DMS79 treated with DMSO at 0.1 percent for 48 hours (cell line): ENCODE data around the gene LY6G6C.
"Not testable (repeated sequence)": the region's sequence is repeated elsewhere in the genome, so short reads cannot be mapped to it uniquely, and the experiment has no call there.

Experiments used
- DNase-seq: peaks from one replicate; lab custom pipeline; 2025; lab: John Stamatoyannopoulos, UW

Gene LY6G6C

DNA sequence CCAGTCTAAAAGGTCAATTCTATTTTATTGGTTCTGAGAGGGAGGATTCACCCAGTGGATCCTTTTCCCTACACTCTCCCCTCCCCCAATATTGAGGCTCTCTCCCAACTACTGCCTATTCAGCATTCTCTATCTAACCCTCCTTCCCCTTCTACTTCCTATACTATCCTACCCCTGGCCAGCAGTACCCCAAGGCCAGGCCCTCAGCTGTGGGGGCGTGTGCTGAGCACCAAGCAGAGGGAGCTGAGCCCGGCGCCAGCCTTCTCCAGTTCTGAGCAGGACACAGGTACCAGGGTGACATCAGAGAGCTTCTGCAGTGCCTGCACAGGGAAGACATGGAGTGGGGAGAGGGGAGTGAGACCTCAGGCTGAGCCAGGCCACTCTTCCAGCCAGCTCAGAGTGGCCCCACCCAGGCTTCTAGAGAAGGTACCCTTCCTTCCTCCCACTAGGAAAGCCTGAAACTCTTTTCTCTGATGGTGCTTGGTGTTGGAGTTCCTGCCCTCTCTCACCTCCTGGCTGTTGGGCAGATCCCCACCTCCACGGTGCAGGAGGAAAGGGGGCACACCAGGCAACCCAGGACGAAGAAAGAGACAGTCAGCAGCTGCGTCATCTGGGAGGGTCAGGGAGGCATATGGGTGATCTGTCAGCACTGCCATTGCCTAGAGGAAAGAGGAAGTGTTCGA lies 5.6 kb upstream of the LY6G6C start:
- DNase-seq: no peak

DNA sequence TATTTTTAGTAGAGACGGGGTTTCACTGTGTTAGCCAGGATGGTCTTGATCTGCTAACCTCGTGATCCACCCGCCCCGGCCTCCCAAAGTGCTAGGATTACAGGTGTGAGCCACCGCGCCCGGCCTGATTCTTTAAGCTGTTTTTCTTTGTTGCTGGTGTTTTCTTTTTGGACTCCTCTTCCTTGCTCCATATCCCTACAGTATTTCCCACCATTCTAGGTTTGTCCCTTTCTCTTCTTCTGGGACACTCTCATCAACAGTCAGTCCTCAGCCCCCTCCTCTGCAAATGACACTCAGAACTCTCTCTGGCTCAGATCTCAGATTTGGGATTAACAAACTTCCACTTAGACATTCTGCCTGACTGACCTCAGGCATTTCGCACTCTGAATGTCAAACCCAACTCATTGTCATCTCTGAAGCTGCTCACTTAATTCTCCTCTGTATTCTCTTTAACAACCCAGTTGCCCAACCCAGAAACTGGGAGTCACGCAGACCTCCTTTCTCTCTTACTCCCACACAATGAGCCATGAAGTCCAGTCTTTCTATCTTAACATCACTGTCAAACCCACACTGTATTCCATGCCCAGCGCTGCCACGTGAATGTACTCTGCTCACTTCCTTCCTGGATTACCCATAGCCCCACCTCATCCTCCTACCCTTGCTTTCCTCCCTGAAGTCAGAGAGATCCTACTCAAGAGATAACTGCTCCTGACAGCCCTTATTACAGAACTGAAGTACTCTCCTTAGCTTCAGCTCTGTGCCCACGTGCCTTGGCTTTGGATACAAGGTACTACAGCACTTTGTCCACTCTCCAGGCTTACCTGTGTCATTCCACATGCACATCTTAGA lies 4.2 kb upstream of the LY6G6C start:
- no peak for DNase-seq

DNA sequence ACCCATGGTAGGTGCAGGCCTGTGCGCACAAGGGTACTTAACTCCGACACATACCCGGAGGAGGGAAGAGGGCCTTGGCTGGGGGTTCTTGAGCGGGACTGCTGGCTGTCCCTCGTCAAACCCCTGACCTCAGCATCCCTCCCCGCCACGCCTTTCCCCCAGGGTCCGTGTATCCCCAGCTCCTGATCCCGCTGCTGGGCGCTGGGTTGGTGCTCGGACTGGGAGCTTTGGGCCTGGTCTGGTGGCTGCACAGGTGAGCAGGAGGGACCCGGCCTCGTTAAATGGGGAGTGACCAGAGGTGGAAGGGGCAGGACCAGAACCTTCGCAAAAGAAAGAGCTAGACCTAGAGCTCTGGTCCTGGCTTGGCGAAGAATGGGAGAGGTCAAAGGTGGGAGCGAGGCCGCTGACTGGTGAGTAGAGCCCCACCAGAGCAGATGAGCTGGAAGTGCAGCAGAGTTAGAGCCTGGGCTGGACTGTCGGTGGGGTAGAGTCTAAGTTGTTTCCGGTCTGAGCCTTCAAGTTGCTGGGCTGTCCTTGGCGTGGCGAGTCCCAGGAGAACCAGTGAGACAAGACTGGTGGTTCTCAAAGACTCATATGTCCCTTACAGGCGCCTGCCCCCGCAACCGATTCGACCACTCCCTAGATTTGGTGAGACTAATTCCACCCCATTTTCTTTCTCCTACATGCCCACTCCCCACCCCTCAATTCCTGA lies 2.6 kb upstream of the LY6G6C start:
- no peak for DNase-seq

DNA sequence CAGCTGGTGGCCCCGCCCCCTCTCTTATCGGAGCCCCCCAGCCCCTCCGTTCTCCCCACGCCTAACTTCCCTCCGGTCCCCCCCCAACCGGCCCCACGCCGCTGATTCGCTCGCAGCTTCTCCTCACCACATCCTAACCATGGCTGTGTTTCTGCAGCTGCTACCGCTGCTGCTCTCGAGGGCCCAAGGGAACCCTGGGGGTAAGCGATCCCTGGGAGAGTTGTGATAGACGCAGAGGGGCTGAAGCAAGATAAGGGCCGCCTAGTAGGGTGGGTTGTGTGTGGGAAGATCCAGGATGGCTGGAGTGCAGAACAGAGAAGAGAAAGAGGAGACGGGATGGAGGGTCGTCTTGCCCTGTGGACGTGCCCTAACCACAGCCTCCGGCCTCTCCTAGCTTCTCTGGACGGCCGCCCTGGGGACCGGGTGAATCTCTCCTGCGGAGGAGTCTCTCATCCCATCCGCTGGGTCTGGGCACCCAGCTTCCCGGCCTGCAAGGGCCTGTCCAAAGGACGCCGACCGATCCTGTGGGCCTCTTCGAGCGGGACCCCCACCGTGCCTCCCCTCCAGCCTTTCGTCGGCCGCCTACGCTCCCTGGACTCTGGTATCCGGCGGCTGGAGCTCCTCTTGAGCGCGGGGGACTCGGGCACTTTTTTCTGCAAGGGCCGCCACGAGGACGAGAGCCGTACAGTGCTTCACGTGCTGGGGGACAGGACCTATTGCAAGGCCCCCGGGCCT lies 1.9 kb upstream of the LY6G6C start, which contains the start of gene MPIG6B:
Gene MPIG6B, plus strand, starts transcription at position 129 of the 735 bp plus-strand sequence. Its CDS starts 11 bp downstream, at position 140.
- DNase-seq: no peak

DNA sequence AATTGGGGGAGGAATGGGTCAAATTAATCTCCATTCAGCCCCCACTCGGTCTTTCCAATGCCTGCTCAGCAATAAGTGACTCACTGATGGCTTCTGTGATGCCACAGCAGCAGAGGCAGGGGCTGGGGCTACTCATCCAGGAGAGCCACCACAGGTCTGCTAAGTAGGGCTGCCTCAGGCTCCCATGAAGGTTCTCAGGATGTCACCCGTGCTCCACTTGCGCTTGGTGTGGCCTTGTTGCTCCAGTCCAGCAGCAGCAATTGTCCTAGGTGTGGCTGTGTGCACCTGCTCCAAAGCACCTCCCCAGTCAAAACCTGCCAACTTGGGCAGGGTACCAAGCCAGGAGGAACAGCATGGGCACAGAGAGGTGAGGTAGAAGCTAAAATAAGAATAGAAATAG lies 627 bp upstream of the LY6G6C start:
- DNase-seq: no peak

DNA sequence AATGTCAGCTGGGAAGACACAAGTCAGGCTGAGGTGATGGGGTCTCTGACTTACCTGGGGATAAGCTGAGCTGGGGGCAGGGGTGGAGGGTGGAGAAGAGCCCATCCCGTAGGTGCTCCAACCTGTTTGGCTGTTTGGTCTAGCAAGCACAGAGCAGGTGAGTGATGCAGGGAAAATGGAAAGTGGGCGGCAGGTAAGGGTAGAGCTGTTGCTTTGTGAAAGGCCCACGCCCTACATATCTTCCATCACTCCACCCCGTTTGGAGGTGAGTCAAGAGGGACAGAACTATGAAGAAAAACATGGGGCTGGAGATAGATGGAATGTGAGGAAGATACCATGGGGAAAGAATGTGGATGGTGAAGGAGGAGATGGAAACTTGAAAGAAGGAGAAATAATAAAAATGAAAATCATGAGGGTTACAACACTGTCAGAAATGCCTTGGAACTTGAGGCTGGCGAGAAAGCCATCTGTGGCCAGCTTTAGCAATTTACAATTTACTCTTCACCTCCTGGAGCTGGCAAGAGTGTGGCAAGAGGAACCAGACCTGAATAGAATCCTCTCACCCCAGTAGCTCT lies 1.3 kb downstream of the LY6G6C start:
- no peak for DNase-seq

DNA sequence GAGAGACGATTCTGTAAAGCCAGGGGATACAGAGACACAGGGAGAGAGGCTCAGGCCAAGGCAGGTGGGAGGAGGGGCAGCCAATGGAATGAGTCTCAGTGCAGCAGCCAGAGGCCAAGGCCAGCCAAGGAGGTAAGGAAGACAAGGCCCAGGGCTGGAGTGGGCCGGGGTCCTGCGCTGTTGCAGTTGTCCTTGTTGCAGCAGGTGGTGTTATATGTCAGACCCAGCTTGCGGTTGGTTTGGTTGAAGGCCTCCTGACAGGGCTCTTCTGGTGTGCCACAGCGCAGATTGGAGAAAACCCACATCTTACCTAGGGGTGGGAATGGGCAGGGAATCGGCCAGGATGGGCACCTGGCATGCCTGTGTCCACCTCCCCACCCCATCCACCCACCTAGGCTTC lies 2.5 kb downstream of the LY6G6C start:
- no peak for DNase-seq

DNA sequence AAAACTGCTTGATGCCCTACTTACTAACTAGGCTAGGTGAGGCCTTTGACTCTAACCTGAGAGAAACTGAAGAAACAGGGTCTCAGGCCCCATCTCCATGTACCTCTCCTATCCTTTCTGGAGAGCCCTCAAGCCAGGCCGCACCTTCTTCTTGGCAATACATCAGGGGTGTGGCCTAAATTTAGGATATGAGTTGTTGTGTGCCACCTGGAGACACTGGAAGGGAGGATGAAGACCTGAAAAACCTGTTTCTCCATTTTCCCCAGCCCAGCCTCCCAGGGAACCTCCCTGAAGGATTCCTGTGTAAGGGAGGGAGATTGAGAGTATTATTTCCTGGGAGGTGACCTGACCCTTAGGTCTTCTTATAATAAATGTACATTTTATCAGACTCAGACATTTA lies 3.3 kb downstream of the LY6G6C start:
- DNase-seq: peak; percentile 94

DNA sequence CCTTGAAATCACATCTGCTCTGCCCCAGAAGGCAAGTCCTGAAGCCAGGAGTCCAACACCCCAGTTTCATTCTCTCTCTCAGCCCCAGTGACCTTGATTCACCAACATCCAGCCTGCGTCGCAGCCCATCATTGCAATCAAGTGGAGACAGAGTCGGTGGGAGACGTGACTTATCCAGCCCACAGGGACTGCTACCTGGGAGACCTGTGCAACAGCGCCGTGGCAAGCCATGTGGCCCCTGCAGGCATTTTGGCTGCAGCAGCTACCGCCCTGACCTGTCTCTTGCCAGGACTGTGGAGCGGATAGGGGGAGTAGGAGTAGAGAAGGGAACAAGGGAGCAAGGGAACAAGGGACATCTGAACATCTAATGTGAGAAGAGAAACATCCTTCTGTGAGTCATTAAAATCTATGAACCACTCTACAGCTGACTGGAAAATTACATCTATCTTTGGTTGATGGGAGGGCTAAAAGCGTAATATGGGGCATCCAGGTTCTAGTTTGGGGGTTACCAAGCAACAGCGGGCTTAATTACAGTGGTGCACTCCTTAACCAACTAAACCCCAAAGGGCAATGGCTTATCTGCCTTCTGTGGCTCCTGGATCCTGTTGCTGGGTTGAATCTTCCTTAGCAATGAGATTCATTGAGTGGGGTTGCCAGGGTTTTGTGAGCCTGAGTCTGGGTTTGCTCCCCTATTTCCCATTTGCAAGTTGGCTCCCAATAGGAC lies 3.9 kb downstream of the LY6G6C start:
- peak; percentile 64 for DNase-seq

DNA sequence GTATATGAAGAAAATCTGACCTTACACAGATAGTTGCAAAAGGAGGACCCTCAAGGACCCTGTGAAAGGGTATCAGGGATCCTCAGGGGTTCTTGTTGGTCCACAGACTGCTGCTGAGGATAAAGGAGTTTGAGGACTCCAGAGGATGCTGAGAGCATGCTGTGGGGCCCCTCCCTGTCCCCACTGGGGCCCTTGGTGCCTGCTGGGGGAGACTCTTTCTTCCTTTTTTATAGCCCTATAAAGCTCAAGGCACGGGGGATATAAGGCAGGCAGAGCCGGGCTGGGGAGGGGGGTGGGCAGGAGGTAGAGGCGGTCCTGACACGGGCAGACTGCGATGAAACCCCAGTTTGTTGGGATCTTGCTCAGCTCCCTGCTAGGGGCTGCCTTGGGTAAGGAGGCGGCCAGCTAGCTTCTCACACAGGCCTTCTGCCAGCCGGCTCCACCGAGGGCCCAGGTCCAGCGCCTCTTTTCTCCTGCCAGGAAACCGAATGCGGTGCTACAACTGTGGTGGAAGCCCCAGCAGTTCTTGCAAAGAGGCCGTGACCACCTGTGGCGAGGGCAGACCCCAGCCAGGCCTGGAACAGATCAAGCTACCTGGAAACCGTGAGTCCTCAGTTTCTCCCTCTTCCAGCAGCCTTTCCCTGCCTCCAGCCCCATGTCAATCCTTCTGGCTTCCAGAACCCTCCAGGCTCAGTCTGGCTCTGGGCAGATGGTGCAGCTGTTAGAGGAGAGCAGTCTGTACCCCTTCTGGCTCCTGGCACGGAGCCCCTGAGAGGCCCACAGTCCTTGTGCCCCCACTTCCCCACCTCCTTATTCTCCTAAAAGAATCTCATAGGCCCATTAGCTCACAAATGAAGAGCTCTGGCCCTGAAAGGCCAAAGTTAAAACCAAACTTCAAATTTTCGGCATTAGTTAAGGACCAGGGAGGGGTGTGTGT lies 6.3 kb downstream of the LY6G6C start, which contains the start of gene LY6G6D:
Gene LY6G6D, plus strand, starts transcription at position 327 of the 937 bp plus-strand sequence. Its CDS starts 8 bp downstream, at position 335.
- DNase-seq: no peak

DNA sequence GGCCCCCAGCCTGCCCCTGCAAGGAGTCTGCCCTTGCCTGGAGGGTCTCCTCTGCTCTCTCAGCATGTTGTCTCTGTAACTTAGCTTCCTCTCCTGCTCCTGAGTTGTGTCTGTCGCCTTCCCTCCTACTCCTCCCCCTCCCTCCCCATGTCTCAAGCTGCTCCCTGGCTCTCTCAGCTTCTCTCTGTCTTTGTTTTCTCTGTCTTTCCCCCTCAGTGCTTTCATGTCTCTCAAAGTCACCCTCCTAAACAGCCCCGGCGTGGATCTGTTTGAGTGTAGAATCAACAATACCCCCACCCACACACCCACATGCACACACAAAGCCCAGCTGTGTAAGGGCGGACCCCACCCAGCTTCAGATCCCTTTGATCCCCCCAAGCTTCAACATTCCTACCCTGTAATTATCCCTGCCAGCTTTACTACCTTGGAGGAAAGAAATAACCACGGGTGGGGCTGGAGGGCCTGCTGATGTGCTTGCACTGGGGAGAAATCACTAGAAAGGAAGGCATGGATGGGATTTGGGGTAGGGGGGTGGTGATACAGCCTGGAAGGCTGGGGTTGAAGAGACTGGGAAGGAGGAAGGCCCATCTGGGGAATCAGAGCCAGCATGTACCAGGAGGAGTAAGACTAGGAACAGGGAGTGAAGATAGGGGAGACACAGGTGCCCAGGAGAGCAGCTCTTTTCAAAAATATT lies 7.4 kb downstream of the LY6G6C start:
- peak; percentile 21 for DNase-seq

DNA sequence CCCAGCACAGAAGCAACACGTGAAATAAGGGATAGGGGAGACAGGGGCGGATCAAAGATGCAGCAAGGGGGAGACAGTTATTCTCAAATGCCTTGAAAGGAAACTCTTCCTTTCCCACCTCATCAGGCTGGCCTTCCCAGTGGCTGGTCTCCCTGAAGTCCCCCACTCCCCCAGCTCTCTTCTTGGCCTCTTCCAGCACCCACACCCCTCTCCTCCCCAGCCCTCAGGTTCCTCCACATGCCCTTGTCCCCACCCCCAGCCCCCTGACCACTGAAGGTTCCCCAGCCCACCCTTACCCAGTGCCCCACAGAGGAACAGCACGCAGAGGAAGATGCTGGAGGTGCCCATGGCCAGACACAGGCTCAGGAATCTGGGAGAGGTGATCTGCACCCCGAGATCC lies 8.1 kb downstream of the LY6G6C start:
- DNase-seq: no peak

DNA sequence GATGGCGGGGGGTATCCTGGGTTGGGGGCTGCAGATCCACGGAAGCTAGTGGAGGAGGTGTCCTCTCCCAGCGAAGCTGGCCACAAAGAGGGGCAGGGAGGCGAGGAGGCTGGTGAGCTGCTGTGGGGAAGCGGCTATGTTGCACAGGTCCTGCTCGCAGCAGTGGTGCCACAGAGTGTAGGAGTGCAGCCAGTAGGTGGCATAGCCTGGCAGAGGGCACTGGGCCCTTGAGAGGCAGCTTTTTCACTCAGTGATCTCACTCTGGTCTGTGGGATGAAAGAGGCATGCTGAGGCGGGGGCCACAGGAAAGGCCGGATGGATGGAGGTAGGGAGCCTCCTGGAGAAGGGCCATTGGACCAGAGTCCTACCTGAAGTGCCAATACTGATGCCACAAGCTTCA lies 9.2 kb downstream of the LY6G6C start:
- DNase-seq: no peak

DNA sequence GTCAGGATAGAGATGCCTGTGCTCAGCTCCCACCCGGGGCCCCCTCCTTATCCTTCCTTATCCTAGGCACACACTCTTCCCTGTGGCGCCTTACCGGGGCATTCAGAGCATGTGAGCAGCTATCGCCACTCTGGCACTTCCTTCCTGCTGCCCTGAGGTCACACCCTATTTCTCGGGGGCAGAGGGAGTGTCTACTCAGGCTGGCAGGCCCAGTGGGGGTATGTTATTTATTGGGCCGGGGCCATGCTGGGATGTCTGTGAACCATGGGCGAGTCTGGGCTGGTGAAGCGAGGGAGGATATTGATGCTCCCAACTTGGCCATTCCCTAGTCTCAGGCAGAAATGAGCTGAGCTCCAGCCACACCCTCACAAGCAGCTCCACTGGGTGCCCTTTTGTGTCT lies 10.3 kb downstream of the LY6G6C start:
- DNase-seq: no peak

DNA sequence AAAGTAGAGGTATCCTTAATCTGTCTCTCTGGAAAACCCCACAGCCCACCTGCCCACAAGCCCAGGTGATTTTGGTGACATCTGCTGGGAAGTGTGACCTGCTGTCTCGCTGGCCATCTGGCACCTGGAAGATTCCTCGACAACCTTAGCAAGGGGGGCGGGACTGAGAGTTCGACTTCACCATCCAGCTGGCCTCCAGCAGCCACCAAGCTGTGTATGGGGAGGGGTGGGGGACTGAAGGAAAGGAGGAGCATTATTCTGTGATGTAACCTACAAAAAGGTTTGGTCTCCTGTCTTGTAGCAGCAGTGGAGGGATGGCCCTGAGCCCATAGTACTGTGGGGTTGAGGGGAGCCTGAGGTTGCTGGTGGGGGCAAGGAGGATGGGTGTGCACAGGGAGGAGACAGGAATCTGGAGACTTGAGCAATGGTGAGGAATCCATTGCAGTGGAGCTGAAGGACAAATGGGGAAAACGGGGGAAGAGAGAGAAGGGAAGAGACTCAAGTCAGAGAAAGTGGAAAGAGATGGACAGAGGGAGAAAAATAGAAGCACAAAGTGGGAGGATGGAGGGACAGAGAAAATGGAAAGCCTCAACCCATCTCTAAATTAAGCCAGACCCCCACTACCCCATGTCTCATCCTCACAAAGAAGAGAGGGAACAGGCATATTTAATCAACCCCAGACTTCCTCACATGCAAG lies 10.9 kb downstream of the LY6G6C start:
- no peak for DNase-seq

DNA sequence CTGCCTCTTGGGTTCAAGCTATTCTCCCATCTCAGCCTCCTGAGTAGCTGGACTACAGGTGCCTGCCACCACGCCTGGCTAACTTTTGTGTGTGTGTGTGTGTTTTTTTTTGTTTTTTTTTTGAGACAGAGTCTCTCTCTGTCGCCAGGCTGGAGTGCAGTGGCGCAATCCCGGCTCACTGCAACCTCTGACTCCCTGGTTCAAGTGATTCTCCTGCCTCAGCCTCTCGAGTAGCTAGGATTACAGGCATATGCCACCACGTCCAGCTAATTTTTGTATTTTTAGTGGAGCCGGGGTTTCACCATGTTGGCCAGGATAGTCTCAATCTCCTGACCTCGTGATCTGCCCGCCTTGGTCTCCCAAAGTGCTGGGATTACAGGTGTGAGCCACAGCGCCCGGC lies 12.4 kb downstream of the LY6G6C start:
- DNase-seq: not testable (repeated sequence)

DNA sequence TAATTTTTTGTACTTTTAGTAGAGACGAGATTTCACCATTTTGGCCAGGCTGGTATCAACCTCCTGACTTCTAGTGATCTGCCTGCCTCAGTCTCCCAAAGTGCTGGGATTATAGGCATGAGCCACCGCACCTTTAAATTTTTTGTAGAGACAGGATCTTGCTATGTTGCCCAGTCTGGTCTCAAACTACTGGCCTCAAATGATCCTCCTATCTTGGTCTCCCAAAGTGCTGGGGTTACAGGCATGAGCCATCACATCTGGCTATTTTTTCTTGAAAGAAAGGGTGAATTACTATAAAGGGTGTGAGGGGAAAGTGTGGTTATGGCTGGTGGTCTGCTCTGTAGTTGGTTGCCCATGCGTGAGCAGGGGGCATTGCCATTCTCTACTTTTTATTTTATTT lies 13.3 kb downstream of the LY6G6C start:
- DNase-seq: no peak

DNA sequence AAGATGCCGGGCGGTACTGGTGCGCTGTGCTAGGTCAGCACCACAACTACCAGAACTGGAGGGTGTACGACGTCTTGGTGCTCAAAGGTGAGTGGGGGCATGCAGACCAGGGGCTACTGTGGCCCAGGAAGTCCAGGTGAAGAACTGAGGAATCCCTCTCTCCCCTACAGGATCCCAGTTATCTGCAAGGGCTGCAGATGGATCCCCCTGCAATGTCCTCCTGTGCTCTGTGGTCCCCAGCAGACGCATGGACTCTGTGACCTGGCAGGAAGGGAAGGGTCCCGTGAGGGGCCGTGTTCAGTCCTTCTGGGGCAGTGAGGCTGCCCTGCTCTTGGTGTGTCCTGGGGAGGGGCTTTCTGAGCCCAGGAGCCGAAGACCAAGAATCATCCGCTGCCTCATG lies 13.8 kb downstream of the LY6G6C start:
- no peak for DNase-seq

DNA sequence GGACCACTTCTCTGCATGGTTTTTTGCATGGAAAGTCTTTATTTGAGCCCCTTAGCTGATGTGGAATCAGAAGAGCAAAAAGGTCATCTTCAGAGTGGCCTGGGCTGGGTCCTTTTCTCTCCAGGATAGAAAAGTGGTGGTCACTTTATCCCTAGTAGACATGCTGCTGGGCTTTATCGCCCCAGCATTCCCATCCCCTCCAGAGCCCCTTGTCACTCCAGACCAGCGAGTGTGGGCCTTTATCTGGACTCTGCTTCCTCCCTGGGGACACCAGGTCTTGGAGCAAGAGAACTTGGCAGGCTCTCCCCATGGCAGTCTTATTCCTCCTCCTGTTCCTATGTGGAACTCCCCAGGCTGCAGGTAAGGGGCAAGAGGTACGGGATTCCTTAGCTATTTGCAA lies 14.9 kb downstream of the LY6G6C start, which contains the start of gene LY6G6F:
Gene LY6G6F, plus strand, starts transcription at position 268 of the 400 bp plus-strand sequence. Its CDS starts 41 bp downstream, at position 309.
- no peak for DNase-seq
